Activated naive CD4-positive, alpha-beta T cell treated with anti-CD3 and anti-CD28 coated beads, Interleukin-2, amount 50 U/mL, for 16 hours (primary cell): ENCODE data around the gene DHRS4L2.
"Not testable (repeated sequence)": the region's sequence is repeated elsewhere in the genome, so short reads cannot be mapped to it uniquely, and the experiment has no call there.

ENCODE experiments used
- DNase-seq: peaks from one replicate; pipeline ENCODE4 v3.0.0-alpha.2; 2020

The DHRS4L2 gene

DNA sequence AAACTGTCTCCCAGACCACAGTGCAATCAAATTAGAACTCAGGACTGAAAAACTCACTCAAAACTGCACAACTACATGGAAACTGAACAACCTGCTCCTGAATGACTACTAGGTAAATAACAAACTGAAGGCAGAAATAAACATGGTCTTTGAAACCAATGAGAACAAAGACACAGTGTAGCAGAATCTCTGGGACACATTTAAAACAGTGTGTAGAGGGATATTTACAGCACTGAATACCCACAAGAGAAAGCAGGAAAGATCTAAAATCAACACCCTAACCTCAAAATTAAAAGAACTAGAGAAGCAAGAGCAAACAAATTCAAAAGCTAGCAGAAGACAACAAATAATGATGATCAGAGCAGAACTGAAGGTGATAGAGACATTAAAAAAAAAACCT is 14.7 kb upstream of the DHRS4L2 start:
- not testable (repeated sequence) for DNase-seq

DNA sequence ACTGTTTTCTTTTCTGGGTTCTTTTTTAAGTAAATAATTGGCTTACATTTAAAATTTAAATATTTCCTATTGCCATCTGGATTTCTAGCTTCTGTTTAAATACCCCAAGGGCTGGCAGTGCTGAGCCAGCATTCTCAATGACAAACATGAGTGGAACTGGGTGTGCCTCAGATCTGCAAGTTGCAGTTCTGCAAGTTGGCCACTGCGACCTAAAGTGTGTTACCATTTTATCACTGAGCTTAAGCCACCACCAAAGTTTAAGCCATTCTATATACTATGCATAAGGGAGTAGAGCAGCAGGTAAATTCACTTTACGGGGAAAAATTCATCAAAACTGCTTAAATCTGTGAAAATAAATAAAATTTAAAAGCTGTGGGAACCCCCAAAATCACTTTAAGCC is 11.5 kb upstream of the DHRS4L2 start:
- not testable (repeated sequence) for DNase-seq

DNA sequence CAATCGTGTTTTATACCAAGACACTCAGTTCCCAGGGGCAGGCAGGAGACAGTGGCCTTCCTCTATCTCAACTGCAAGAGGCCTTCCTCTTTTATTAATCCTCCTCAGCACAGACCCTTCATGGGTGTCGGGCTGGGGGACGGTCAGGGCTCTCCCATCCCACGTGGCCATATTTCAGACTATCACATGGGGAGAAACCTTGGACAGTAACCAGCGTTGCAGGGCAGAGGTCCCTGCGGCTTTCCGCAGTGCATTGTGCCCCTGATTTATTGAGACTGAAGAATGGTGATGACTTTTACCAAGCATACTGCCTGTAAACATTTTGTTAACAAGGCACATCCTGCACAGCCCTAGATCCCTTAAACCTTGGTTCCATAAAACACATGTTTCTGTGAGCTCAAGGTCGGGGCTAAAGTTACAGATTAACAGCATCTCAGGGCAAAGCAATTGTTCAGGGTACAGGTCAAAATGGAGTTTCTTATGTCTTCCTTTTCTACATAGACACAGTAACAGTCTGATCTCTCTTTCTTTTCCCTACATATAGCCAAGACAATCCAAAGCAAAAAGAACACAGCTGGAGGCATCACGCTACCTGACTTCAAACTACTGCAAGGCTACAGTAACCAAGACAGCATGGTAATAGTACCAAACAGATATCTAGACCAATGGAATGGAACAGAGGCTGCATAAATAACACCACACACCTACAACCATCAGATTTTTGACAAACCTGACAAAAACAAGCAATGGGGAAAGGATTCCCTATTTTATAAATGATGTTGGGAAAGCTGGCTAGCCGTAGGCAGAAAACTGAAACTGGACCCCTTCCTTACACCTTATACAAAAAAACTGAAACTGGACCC is 6.5 kb upstream of the DHRS4L2 start:
- DNase-seq, result not testable (repeated sequence)

DNA sequence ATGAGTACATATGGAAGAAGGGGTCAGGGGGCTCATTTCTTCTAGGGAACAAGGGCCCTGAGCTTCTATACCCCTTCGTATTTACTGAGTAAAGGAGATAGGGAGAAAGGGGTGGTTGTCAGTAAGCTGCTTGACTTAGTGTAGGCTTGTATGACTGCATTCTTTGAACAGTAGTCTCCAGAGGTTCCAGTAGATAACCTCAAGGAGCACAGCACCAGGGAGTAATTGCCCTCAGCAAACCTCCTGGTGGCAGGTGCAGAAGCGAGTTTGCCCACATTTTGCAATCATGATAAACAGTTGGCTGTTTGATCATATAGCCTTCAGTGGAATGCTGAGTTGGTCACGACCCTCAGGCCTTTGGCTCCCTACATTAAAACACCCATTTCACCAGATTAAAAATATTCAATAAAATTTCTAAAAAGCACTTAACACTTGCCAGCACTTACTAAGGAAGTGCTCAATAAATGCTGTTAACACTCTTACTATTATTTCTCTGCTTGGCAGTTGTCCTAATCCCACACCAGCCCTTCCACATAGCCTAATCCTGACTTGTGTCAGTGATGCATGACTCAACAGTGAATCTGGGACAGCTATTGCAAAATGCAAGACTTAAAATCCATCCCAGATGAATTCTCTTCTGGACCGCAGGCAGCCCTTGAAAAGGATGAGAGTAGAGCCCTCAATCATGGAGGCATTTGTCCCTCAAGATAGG is 3.7 kb upstream of the DHRS4L2 start:
- no peak for DNase-seq

DNA sequence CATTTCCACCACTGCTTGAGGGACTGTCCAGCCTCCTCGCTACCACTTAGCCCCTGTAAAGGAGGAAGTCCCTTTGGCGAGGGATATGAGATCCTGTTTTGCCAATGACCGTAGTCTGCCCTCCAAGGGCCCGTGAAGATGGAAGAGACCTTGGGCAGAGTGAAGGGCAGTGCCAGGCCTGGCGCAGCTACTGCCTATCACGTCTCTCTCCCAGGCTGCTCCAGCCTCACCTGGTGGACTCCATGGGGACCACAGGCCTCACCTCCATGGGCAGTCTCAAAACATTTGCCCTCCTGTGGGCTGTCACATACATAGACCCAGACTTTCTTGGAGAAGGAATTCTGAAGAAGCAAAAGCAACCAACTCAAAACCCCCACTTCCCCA is 514 bp upstream of the DHRS4L2 start:
- not testable (repeated sequence) for DNase-seq

DNA sequence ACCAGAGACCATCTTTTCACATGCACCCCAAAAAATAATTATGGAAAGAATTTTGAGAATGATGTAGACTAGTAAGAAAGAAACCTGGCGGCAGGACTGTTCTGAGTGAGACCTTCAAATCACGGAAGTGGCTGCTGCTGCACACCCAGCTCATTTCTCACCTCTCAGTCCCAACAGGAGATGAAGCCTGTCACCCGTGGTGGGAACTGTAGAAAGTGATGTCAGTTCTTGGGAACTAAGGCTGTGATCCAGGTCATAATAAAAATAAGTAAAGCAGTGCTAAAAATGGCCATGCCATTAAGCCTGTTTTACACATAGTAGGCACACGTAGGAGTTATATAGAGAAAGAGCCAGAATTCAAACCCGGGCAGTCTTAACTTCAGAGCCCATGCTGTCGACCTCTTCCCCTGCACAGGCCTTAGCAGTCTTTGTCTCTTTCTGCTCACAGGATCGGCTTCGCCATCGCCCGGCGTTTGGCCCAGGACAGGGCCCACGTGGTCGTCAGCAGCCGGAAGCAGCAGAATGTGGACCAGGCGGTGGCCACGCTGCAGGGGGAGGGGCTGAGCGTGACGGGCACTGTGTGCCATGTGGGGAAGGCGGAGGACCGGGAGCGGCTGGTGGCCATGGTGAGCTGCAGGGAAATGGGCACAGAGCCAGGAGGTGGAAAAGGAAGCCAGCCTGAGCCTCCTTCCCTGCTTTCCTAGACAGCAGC is 1.2 kb downstream of the DHRS4L2 start:
- DNase-seq, result not testable (repeated sequence)

DNA sequence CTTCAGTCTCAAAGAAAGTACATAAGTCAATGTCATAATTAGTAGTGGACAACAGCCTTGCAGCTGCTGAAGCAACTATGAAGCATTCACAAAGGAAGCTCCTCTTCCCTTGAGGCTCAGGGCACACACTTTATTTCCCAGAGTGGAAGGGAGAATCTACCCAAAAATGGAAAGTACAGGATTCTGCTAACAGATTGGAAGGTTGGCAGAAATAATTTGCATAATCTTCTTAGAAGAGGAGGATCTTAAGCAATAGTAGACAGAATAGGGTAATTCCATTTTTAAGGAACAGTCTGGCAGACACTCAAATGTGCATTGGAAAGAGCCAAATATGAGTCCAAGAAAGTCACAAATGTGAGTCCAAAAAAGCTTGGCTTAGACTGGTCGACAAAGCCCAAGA is 2.2 kb downstream of the DHRS4L2 start:
- not testable (repeated sequence) for DNase-seq

DNA sequence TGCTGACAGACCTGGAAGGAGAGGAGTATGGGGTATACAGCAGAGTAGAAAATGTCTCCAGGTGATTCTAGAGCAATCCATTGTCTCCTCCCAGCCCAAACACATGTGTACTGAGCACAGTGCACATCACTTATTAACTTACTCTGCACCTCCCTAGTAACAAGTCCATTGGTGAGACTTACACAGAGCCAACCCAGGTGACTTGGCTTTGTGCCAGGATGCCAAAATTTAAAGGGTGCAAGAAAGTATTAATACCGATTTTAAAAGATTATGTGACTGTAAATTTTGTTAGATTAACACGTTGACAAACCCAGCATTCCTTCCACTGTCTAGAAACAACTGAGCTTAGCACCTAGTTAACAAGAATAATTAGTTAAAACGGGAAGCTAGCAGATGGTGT is 4.3 kb downstream of the DHRS4L2 start:
- not testable (repeated sequence) for DNase-seq

DNA sequence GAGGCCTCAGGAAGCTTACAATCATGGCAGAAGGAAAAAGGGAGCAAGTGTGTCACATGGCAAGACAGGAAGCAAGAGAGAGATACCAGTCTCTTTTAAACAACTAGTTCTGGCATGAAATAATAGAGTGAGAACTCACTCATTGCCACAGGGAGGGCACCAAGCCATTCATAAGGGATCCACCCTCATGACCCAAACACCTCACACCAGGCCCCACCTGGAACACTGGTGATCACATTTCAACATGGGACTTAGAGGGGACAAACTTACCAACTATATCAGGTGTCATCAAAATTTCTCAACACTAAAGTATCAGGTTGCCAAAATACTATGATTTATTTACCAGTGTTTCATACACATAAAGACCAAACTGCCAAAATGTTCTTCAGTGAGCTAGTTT is 7.3 kb downstream of the DHRS4L2 start:
- DNase-seq, result not testable (repeated sequence)

DNA sequence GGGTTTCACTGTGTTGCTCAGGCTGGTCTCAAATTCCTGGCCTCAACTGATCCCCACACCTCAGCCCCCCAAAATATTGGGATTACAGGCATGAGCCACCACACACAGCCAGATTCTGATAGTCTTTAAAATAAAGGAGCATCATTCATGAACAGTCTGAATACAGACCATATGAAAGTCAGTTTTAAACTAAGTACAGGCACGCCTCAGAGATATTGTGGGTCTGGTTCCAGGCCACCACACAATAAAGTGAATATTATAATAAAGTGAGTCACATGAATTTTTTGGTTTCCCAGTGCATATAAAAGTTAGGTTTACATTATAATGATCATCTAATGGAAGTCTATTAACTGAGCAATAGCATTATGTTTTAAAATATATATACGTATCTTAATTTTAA is 8.1 kb downstream of the DHRS4L2 start:
- DNase-seq, result not testable (repeated sequence)

DNA sequence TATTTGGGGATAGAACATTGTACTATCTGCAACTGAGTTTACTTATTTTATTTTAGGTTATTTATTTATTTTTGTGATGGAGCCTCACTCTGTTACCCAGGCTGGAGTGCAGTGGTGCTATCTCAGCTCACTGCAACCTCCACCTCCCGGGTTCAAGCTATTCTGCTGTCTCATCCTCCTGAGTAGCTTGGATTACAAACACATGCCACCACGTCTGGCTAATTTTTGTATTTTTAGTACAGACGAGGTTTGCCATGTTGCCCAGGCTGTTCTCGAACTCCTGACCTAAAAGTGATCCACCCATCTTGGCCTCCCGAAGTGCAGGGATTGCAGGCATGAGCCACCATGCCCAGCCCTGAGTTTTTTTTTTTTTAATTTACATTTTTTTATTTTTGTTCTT is 10.9 kb downstream of the DHRS4L2 start:
- not testable (repeated sequence) for DNase-seq

DNA sequence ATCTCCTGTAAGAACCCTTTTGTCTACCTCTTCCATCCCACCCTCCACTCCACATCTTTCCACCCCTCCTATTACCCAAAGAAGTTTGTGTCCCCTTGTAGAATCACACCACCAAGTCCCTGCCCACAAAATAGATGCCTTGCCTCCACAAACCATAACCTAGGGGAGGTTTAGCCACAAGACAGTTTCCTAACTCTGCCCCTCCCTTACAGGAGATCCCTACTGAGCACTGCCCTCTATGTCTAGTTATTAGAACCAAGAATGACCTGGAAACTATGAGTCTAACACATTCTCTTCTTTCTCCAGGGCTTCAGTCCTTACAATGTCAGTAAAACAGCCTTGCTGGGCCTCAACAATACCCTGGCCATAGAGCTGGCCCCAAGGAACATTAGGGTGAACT is 12.3 kb downstream of the DHRS4L2 start:
- DNase-seq, result not testable (repeated sequence)

DNA sequence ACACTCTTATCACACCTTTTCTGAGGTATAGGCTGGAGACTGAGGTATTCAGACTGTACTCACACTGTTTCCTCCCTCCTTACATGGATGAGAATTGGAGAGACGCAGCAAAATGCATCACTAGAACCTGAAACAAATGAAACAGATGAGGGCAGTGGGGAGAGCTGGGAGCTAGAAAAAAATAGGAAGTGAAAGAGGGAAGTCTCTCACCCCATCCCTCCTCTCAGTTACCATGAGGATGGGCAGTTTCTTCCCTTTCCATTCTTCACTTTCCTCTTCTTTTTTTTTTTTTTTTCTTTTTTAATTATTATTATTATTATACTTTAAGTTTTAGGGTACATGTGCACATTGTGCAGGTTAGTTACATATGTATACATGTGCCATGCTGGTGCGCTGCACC is 12.9 kb downstream of the DHRS4L2 start:
- not testable (repeated sequence) for DNase-seq

DNA sequence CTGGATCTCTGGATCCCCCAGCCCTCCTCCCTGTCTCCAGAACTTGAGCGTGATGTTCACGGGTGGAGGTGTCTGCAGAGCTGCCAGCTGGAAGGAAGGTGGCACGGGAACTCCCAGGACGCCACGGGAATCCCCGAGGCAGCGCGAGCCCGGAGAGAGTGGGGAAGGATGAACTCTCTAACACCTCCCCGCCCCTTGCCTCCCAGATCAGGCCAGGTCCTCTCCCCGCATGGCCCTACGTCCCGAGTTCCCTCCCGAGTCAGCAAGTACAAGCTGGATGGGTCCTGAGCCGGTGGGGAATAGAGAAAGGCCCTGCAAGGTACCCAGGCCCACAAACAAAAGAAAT is 17.7 kb downstream of the DHRS4L2 start:
- DNase-seq, result not testable (repeated sequence)

DNA sequence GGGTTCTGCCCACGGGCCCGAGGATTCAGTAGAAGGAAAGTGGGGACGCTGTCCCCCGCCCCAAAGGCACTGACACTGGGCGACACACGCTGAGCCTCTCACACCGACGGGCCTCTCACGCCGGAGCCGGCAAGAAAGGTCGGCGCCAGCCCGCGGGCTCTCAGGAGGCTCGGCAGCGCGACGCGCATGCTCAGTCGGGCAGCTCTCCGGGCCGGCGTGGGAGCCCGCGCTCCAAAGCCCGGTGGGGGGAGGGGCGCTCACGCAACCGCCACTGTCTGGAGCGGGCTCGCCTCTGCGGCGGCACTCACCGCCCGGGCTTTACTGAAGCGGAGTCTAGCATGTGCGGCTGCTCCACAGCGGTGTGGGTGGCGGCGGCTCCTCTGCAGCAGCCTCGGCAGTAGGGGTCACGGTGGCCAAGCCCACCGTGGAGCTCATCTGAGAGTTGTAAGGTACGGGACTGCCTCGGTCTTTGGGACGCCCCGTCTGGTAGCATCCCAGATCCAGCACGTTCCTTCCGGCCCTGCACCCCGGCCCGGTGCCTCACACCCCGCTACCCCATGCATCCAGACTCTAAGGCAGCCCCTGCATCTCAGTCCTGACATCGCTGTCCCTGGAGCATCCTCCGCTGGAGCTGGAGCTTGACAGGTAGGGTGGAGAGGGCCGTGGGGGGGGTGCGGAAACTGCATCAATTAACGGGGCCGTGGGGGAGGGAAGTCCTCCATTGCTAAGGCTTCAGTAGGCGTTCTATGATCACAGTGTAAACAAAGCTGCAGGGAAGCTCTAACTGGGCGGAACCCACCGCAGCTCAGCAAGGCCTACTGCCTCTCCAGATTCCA is 18.3 kb downstream of the DHRS4L2 start:
- DNase-seq, result peak; percentile 66

DNA sequence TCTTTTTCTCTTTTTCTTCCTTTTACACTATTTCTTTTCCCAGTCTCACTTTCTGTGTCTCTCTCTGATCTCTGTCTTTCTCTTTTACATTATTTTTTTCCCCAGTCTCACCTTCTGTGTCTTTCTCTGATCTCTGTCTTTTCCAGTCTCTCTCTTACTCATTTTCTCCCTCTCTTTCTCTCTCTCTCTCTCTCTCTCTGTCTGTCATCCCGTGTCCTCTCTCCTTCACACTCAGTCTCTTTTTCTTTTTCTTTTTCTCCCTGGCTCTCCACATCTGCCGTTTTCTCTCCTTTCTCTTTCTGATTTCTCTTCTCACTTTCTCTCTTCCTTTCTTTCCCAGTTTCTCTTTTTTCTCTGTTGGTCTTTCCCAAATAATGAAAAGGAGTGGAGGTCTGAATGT is 22.3 kb downstream of the DHRS4L2 start:
- DNase-seq, result no peak

DNA sequence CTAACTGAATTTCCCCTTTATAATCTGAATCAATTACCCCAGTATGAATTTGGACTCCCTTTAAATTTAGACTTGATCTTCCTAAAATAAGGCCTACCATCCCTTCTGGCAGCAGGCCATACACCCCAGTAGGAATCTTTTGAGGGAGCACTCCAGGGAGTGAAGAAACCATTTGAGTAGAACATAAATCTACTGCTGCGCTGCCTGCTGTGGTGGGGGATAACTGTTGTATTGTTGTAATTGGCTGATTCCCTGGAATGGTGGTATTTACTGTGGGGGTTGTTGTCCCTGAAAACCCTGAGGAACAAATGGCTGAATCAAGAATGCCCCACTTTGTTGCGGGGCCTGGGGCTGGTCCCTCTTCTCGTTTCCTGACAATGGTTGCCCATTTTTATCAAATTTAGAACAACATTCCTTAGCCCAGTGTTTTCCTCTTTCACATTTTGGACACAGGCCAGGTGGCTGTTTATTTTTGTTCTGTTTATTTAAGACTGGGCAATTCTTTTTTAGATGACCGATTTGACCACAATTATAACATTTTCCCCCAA is 24.1 kb downstream of the DHRS4L2 start:
- not testable (repeated sequence) for DNase-seq

DNA sequence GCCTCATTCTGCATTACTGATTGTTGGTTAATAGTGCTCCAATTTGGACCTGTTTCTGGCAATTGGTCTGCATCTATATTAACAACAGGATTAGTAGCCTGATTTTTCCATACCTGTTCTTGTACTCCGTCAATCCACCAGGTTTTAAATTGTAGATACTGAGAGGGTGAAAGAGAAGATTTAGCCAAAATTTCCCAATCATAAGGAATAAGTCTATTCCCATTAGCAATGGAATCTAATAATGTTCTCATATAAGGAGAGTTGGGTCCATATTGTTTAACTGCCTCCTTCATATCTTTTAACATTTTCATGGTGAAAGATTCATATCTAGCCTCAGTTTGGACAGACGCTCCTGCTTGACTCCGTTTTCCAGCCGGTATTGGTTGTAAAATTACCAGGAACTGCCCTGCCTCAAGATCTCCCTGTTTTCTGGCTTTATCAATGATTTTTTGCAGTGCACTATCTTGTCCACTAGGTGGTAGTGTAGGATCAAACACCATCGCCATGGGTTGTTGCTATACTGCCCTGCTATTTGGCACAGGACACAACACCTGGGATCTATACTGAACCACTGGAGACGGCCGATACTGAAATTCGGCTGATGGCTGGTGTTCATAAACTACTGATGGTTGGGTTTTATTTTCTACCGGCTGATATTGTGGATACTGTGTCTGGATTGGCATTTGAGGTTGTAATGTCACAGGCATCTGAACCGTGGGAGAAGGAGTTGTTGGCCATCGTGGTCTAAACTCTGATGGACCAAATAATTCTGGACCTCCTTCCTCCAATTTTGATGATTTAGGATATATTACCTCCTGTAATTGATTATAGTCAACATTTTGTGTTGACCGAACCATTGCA is 25.2 kb downstream of the DHRS4L2 start:
- DNase-seq, result peak; percentile 29

DNA sequence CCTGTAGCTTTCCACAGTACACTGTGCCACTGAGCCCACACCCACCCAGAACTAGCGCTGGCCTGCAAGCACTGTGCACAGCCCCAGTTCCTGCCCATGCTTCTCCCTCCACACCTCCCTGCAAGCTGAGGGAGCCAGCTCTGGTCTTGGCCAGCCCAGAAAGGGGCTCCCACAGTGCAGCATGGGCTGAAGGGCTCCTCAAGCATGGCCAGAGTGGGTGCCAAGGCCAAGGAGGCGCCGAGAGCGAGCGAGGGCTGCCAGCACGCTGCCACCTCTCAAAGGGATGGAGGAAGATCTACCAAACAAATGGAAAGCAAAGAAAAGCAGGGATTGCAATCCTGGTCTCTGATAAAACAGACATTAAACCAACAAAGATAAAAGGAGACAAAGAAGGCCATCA is 27.0 kb downstream of the DHRS4L2 start:
- not testable (repeated sequence) for DNase-seq

DNA sequence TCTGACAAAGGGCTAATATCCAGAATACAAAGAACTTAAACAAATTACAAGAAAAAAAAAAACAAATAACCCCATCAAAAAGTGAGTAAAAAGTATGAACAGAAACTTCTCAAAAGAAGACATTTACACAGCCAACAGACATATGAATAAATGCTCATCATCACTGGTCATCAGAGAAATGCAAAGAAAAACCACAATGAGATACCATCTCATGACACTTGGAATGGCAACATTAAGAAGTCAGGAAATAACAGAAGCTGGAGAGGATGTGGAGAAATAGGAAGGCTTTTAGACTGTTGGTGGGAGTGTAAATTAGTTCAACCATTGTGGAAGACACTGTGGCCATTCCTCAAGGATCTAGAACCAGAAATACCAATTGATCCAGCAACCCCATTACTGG is 30.2 kb downstream of the DHRS4L2 start:
- DNase-seq, result not testable (repeated sequence)

DNA sequence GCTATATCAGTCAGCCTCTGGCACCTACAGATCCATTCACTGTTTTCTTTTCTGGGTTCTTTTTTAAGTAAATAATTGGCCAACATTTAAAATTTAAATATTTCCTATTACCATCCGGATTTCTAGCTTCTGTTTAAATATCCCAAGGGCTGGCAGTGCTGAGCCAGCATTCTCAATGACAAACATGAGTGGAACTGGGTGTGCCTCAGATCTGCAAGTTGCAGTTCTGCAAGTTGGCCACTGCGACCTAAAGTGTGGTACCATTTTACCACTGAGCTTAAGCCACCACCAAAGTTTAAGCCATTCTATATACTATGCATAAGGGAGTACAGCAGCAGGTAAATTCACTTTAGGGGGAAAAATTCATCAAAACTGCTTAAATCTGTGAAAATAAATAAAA is 31.2 kb downstream of the DHRS4L2 start:
- not testable (repeated sequence) for DNase-seq
